GM12891 (cell line): Measurements from ENCODE around the gene NEK6.

Source experiments
- PAX5 ChIP-seq: IDR thresholded peaks from 2 replicates; pipeline ENCODE4 v1.6.1; 2011; ENCODE audit warnings: low read length, moderate library complexity, mild to moderate bottlenecking; ENCODE audit not compliant: insufficient read depth, severe bottlenecking
- POLR2A ChIP-seq: IDR thresholded peaks from 2 replicates; pipeline ENCODE4 v1.6.1; 2011; ENCODE audit warnings: low read depth, low read length, control low read depth
- POLR2AphosphoS5 ChIP-seq: IDR thresholded peaks from 2 replicates; pipeline ENCODE4 v1.6.1; 2011; ENCODE audit warnings: low read depth, low read length, control low read depth
- POU2F2 ChIP-seq: IDR thresholded peaks from 2 replicates; pipeline ENCODE4 v1.6.1; 2011; ENCODE audit warnings: low read depth, mild to moderate bottlenecking, control low read depth, low read length, moderate library complexity
- SPI1 ChIP-seq: IDR thresholded peaks from 2 replicates; pipeline ENCODE4 v1.6.1; 2011; ENCODE audit warnings: low read depth, low read length, control low read depth
- TAF1 ChIP-seq: IDR thresholded peaks from 2 replicates; pipeline ENCODE4 v1.6.1; 2011; ENCODE audit warnings: low read depth, low read length, control low read depth

- TF ChIP-seq POLR2A: no peak
- no peak for TF ChIP-seq POLR2AphosphoS5
- no peak for TF ChIP-seq TAF1
- no peak for TF ChIP-seq POU2F2
- no peak for TF ChIP-seq PAX5
- TF ChIP-seq SPI1: no peak
Measured at GRCh38 chr9:124321416-124321815, 63.7 kb downstream of the NEK6 start.
